Activated naive CD4-positive, alpha-beta T cell (primary cell): ENCODE results near the gene CNTN5.

Source experiments
- DNase-seq, 4 experiments: peaks; one replicate each; lab custom pipeline; 2025; lab: John Stamatoyannopoulos, UW

The CNTN5 gene

GRCh38 chr11:99925968-99926367, 905.2 kb downstream of the CNTN5 start:
- no peak for DNase-seq

- DNase-seq, result no peak
Observed at GRCh38 chr11:99932684-99933083, 911.9 kb downstream of the CNTN5 start.

- DNase-seq, result no peak
Observed at GRCh38 chr11:99934008-99934407, 913.3 kb downstream of the CNTN5 start.

GRCh38 chr11:99937330-99937729, 916.6 kb downstream of the CNTN5 start:
- no peak for DNase-seq

- no peak for DNase-seq
Observed at GRCh38 chr11:99952816-99953215, 932.1 kb downstream of the CNTN5 start.

GRCh38 chr11:99960536-99960935, 939.8 kb downstream of the CNTN5 start:
- DNase-seq, result no peak

- no peak for DNase-seq
Observed at GRCh38 chr11:99968336-99968735, 947.6 kb downstream of the CNTN5 start.

- DNase-seq, result no peak
Observed at GRCh38 chr11:99973993-99974392, 953.2 kb downstream of the CNTN5 start.

- no peak for DNase-seq
Observed at GRCh38 chr11:99979042-99979441, 958.3 kb downstream of the CNTN5 start.

- no peak for DNase-seq
Observed at GRCh38 chr11:99987821-99988470, 967.2 kb downstream of the CNTN5 start.

GRCh38 chr11:99988471-99988837, 967.7 kb downstream of the CNTN5 start:
- no peak for DNase-seq

GRCh38 chr11:100003985-100004384, 983.2 kb downstream of the CNTN5 start:
- DNase-seq, result no peak

- DNase-seq, result no peak
Observed at GRCh38 chr11:100004541-100004940, 983.8 kb downstream of the CNTN5 start.

- DNase-seq, result no peak
Observed at GRCh38 chr11:100008417-100008816, 987.7 kb downstream of the CNTN5 start.

GRCh38 chr11:100009728-100010127, 989.0 kb downstream of the CNTN5 start:
- no peak for DNase-seq

- DNase-seq, result no peak
Observed at GRCh38 chr11:100010393-100010792, 989.6 kb downstream of the CNTN5 start.

GRCh38 chr11:100011697-100012096, 990.9 kb downstream of the CNTN5 start:
- no peak for DNase-seq

- DNase-seq, result no peak
Observed at GRCh38 chr11:100013011-100013410, 992.3 kb downstream of the CNTN5 start.

- DNase-seq, result no peak
Observed at GRCh38 chr11:100031973-100032372, 1011.2 kb downstream of the CNTN5 start.

GRCh38 chr11:100061006-100061405, 1040.3 kb downstream of the CNTN5 start:
- no peak for DNase-seq

- no peak for DNase-seq
Observed at GRCh38 chr11:100066399-100066798, 1045.7 kb downstream of the CNTN5 start.

- DNase-seq, result no peak
Observed at GRCh38 chr11:100068116-100068515, 1047.4 kb downstream of the CNTN5 start.

- DNase-seq, result no peak
Observed at GRCh38 chr11:100072131-100072530, 1051.4 kb downstream of the CNTN5 start.

- no peak for DNase-seq
Observed at GRCh38 chr11:100080381-100080780, 1059.6 kb downstream of the CNTN5 start.

- no peak for DNase-seq
Observed at GRCh38 chr11:100080821-100081220, 1060.1 kb downstream of the CNTN5 start.
